Right kidney (tissue), 9 donors: ENCODE measurements around the gene NOL6.
"Not testable (repeated sequence)": the region's sequence is repeated elsewhere in the genome, so short reads cannot be mapped to it uniquely, and the experiment has no call there.

Source experiments
- DNase-seq: peaks from one replicate; pipeline ENCODE4 v3.0.0-alpha.2; 2016
- long read RNA-seq, 8 donors: transcript quantifications; one replicate each; lab custom pipeline, GENCODE V29; 2026

The NOL6 gene, protein sequence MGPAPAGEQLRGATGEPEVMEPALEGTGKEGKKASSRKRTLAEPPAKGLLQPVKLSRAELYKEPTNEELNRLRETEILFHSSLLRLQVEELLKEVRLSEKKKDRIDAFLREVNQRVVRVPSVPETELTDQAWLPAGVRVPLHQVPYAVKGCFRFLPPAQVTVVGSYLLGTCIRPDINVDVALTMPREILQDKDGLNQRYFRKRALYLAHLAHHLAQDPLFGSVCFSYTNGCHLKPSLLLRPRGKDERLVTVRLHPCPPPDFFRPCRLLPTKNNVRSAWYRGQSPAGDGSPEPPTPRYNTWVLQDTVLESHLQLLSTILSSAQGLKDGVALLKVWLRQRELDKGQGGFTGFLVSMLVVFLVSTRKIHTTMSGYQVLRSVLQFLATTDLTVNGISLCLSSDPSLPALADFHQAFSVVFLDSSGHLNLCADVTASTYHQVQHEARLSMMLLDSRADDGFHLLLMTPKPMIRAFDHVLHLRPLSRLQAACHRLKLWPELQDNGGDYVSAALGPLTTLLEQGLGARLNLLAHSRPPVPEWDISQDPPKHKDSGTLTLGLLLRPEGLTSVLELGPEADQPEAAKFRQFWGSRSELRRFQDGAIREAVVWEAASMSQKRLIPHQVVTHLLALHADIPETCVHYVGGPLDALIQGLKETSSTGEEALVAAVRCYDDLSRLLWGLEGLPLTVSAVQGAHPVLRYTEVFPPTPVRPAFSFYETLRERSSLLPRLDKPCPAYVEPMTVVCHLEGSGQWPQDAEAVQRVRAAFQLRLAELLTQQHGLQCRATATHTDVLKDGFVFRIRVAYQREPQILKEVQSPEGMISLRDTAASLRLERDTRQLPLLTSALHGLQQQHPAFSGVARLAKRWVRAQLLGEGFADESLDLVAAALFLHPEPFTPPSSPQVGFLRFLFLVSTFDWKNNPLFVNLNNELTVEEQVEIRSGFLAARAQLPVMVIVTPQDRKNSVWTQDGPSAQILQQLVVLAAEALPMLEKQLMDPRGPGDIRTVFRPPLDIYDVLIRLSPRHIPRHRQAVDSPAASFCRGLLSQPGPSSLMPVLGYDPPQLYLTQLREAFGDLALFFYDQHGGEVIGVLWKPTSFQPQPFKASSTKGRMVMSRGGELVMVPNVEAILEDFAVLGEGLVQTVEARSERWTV
- long read RNA-seq, donor 1, full-length matches to known transcripts: 1 of 1 reads
- long read RNA-seq, donor 1, partial matches to known transcripts: 0 of 1 reads
- long read RNA-seq, donor 1, other reads (novel, unspliced or antisense): 0 of 1 reads
- long read RNA-seq, donor 2: 0 reads
- long read RNA-seq, donor 3: 0 reads
- long read RNA-seq, donor 4, partial matches to known transcripts: 0 of 3 reads
- long read RNA-seq, donor 4, other reads (novel, unspliced or antisense): 0 of 3 reads
- long read RNA-seq, donor 5: 0 reads
- long read RNA-seq, donor 6, partial matches to known transcripts: 0 of 1 reads
- long read RNA-seq, donor 6, other reads (novel, unspliced or antisense): 0 of 1 reads
- long read RNA-seq, donor 7, partial matches to known transcripts: 0 of 1 reads
- long read RNA-seq, donor 7, other reads (novel, unspliced or antisense): 0 of 1 reads
- long read RNA-seq, donor 8: 0 reads

DNA sequence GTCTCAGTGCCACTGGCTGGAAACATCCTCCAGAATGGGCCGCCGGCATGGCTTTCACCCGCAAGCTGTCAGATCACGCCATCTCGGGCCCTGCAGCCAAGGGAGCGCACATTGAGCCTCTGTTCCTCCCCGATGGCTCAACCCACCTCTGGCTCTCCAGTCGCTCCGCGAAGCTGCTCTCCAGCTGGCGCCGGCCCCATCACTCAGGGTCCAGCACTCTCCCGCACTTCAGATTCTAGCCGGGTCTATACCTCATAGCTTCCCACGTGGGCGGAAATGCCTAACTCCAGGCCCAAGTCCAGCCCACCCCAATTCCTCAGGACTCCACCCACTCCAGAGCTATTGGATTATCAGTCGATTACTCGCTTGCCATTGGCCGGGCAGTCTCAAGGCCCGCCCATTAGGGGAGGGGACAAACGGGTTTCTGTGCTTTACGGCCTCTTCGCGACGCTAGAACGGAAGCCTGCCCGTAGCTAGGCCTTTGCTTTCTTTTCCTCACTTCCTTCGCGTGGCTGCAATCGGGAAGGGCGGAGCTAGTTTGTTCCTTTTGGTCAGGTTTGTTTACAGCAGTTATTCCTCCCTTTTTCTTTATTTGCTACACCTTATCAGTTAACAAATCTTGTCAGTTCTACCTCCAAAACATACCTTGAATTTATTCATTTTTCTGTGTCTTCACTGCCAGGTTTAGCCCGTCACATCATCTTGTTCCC, at the start of gene NOL6:
Gene NOL6, minus strand, starts transcription at position 282 of the 710 bp plus-strand sequence. Its CDS starts 82 bp downstream, at position 200.
- peak; percentile 86 for DNase-seq

DNA sequence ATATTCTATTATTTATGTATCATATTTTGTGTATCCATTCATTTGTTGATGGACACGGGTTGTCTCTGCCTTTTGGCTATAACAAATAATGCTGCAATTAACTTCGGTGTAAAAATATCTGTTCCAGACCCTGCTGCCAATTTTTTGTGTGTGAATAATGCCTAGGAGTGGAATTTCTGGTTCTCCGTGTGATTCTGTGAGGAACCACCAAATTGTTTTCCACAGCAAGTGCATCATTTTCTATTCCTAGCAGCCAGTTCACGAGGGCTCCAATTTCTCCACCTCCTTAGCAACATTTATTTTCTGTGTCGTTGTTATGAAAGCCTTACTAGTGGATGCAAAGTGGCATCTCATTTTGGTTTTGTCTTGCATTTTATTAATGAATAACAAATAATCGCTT, 48.1 kb upstream of the NOL6 start:
- DNase-seq: not testable (repeated sequence)

DNA sequence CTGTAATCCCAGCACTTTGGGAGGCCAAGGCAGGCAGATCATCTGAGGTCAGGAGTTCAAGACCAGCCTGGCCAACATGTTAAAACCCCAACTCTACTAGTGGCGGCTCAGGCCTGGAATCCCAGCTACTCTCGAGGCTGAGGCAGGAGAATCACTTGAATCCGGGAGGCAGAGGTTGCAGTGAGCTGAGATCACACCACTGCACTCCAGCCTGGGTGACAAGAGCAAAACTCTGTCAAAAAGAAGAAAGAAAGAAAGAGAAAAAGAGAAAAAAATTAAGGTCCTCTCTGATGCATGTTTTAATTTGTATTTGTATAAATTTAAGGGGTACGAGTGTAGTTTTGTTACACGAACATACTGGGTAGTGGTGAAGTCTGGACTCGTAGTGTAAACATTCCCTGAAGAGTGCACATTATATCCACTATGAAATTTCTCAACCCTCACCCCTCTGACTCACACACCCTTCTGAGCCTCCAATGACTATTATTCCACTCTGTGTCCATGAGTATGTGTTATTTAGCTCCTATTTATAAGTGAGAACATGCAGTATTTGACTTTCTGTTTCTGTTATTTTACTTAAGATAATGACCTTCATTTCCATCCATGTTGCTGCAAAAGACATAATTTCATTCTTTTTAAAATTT, 44.3 kb upstream of the NOL6 start:
- DNase-seq: not testable (repeated sequence)

DNA sequence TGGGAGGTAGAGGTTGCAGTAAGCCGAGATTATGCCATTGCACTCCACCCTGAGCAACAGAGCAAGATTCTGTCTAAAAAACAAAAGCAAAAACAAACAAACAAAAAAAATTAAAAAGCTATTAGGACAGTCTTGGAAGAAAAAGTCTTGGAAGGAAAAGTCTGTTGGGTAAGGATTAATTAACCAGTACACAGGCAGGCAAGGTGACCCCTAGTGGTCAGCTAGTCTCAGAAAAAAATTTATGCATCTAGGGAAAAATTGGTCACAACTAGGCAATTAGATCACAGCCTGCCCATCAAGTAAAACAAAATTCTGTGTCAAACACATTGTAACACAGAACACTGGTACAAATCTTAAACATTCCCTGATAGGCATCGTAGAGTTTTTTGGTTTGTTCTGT, 43.6 kb upstream of the NOL6 start:
- DNase-seq: no peak

DNA sequence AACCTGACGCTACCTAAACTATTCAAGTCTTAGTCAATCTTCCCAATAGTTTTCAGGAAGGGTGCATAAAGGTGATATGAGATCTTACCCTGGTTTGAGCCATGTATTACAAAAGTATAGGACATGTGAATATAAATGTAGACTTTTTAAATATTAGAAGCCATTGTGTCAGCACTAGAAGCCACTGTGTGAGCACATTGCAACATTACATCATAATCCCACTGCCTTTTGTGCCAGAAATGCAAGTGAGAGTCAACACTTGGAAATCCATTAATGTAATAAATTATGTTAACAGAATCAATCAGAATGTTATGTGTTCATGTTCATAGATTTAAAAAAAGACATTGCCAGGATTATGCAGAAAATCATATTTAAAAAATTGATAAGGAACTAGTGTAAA, 42.7 kb upstream of the NOL6 start:
- not testable (repeated sequence) for DNase-seq

DNA sequence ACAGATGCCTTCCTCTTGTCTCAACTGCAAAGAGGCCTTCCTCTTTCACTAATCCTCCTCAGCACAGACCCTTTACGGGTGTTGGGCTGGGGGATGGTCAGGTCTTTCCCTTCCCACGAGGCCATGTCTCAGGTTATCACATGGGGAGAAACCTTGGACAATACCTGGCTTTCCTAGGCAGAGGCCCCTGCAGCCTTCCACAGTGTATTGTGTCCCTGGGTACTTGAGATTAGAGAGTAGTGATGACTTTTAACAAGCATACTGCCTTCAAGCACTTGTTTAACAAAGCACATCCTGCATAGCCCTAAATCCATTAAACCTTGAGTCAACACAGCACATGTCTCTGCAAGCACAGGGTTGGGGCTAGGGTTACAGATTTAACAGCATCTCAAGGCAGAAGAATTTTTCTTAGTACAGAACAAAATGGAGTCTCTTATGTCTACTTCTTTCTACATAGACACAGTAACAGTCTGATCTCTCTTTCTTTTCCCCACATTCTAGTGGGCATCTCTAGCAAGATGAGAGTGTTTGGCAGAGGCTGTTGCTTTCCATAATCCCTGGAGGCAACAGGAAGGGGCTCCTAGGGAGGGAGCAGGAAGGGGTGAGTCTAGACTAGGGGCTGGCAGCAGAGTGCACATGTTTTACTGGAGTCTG, 41.7 kb upstream of the NOL6 start:
- DNase-seq: not testable (repeated sequence)

DNA sequence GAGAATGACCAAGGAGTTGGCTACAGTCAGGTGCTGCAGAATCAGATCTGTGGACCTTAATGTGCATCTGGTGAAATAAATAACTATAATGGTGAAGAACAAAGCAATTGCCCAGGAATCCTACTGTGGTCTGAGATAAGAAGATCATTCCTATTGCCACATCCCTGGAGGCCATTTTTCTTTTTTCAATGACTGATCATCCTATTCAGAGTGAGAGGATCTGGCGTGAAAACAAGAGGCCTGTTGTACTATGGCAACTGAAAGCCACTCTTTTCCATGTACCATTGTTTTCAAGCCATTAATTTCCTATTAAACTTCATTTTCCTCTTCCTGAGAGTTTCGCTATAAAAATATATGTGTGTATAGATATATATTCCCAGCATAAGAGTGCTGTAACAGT, 38.8 kb upstream of the NOL6 start:
- not testable (repeated sequence) for DNase-seq

DNA sequence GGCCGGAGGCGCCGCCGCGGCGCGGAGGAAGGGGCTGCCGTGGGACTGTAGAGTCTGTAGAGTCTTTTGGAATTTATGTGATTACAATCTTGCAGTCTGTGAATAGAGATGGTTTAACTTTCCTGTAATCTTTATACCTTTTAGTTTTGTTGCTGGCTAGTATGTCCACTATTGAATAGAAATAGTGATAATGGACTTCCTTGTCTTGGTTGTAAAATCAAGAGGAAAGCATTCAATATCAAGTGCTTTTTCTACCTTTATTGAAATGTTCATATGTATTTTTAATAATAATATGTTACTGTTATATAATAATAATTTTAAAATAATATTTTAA, 37.4 kb upstream of the NOL6 start:
- not testable (repeated sequence) for DNase-seq

DNA sequence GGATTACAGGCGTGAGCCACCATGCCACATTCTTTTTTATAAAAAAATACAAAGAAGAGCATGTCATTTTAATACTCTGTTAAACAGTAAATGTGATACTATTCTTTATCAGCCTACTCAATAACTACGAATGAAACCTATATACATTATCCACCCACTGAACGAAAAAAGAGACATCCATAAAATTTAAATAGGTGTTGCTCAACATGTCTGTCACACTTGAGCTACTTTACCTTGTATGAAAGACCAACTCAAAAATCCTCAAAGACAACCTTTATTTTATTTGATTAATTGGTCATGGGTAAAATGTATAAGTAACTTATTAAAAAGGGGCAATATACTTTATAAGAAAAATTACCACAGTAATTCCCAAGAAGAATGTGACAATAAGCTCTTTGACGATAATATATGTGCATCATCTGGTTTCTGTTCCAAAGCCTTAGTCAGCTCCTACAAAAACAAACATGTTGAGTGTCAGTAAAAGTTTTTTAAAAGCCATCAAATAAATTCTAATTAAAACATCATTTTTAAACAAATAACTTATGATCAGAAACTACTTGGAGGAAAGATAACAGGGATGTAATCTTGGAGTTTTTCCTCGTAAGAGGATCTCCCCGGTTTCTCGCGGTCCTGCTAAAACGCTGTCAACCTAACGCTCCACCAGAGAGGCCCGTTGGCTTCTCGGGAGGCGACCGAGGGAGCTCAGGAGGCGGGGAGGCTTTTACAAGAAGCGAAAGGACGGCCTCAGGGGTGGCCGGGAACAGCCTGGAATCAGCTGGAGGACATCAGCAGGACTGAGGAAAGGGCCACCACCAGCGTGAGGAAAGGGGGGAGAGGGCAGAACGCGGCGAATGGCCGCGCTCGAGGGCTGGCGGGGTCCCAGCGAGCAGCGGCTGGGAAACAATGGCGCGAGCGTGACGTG, 36.8 kb upstream of the NOL6 start:
- peak; percentile 96 for DNase-seq

DNA sequence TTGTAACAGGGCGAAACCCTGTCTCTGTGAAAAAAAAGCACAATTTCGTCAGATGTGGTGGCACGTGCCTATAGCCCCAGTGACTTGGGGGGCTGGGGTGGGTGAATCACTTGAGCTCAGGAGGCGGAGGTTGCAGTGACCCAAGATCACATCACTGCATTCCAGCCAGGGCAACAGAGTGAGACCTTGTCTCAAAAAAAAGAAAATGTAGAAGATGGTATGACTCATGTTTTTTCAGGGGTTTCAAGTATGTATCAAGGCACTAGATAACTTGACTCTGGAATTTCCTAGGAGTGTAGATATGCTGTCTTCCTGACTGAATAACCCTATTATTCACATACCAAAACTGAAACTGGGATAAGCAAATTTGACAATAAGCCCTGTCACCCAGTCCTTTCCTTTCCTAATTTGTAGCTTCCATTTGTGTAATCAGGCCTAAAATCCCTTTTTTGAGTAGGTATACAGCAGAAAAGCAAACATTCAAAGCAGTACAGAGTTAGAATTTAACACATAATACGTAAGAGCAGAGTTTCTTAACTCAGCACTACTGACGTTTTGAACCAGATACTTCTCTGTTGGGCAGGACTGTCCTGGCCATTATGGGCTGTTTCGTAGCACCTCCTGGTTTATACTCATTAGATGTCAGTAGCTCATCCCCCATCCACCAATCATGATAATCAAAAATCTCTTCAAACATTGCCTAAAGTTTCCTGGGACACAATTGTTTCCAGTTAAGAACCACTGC, 33.1 kb upstream of the NOL6 start:
- DNase-seq: no peak

DNA sequence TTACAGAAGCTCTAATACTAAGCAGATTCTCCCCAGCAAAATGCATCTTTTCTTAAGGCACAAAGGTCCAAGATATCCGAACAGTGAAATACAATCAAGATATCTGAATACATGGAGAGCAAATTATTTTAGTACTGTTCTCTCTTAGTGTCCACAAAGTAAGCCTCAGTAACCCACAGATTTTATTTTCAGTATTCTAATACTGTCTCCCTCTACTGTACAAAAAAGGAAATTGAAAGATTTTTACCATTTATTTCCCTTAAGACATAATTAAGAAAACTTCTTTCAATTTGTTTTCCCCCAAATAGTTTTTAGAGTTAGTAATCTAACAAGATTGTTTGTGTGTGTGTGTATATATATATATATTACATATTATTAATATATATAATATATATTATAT, 24.7 kb upstream of the NOL6 start:
- DNase-seq: no peak

DNA sequence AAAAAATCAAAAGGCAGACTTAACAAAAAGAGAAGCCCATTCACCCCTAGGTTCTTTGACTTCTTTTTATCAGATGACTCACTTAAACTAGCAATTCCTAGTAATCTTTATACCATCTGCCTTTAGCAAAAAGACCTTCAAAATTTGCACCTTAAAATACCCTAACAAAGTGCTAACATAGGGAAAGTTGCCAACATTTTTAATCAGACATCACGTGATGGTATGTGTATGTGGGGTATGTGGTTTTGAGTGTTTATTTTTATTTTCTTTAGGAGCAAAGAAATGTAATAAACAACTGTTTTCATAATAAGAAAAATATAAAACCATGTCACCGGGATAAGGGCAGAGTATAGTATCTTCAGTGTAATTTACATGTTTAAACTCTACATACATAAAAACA, 20.1 kb upstream of the NOL6 start:
- not testable (repeated sequence) for DNase-seq

DNA sequence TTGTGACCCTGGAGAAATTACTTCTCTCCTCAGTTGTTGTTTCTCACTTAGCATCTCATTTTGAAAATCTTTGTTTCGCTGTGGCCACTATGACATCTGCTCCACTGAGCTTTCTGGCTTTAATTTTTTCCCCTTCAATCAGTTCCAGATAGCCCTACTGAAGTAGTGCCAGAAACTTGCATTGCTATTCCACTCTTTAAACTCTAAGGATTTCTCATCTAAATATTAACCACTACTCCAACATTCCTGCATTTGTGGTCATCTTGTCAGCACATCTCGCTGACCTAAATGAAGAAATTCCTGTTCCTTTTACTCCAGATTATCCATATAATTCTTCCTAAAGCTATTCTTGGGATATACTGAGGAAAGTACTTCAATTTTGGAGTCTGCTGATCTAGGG, 15.3 kb upstream of the NOL6 start:
- DNase-seq: no peak

DNA sequence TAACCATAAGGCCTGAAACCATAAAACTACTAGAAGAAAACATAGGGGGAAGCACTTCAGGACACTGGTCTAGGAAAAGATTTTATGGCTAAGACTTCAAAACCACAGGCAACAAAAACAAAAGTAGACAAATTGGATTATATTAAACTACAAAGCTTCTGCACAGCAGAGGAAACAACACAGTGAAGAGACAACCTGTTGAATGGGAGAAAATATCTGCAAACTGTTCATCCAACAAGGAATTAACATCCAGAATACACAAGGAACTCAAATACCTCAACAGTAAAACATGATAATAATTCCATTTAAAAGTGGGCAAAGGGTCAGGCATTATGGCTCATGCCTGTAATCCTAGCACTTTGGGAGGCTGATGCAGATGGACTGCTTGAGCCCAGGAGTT, 11.6 kb upstream of the NOL6 start:
- DNase-seq: not testable (repeated sequence)

DNA sequence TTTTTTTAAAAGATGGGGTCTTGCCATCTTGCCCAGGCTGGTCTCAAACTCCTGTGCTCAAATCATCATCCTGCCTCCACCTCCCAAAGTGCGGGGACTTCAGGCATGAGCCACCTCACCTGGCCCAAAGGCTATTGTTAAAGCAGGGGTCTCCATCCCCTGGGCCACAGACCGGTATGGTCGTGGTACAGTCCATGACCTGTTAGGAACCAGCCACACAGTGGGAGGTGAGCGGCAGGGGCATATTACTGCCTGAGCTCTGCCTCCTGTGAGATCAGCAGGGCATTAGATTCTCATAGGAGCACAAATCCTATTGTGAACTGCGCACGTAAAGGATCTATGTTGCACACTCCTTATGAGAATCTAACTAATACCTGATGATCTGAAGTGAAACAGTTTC, 7.3 kb upstream of the NOL6 start:
- DNase-seq: no peak

DNA sequence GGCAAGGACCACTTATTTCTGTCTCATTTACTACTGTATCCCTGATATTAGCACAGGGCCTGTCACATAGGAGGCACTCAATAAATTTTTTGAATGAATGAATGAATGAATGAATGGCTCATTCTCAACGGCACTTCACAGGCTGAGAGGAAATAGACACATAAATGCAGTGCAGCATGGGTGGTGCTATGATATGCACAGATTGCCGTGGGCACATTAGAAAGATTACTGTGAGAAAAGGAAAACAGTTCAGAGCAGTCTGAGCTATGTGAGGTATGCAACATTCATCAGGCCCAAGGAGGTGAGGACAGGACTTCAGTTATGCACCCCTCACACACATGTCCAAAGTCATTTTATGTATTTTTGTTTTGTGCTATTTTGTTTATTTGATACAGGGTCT, 6.4 kb upstream of the NOL6 start:
- no peak for DNase-seq

DNA sequence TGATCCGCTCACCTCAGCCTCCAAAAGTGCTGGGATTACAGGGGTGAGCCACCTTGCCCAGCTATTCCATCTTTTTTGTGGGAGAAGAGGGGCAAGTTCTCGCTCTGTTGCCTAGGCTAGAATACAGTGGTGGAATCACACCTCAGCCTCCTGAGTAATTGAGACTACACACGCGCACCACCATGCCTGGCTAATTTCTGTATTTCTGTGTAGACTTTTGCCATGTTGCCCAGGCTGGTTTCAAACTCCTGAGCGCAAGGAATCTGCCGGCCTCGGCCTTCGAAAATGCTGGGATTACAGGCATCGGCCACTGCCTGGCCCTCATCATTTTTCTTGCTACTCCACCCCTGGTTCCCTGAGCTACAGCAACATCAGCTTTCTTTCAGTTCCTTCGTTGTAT, 2.8 kb upstream of the NOL6 start:
- no peak for DNase-seq

DNA sequence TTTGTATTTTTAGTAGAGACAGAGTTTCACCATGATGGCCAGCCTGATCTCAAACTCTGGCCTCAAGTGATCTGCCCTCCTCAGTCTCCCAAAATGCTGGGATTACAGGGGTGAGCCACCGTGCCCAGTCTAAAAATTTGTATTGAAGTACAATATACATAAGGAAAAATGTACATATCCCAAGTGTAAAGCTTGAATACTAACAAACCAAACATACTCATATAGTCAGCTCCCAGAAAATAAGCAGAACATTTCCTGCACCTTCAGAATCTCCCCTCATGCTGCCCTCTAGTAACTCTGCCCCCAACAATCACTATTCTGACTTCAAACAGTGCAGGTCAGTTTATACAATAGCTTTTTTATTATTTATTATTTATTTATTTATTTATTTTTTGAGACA, 1.6 kb upstream of the NOL6 start:
- no peak for DNase-seq
